Measurements from ENCODE around the gene MRPL14. TPM values are rescaled to one million over a fixed set of nuclear protein-coding genes. Genes with fewer than 3 reads are reported as not detected.

The MRPL14 gene
- total RNA-seq, 6 experiments from 2014 or later, result 50.9 to 64.2 (median 56.0) TPM

GRCh38 chr6:44113414-44113813 lies 13.8 kb downstream of the MRPL14 start:
- Mint-ChIP-seq H3K9me3 (no peaks in the 10 kb centered on the region), H3K27me3 (ENCODE audit: insufficient read depth) (no peaks in the 10 kb centered on the region), H3K4me3 (no peak overlapping the region), H3K27ac (no peak overlapping the region), H3K36me3 (ENCODE audit: low read depth) (peaks cover 39% of the 10 kb centered on the region), H3K4me1 (ENCODE audit: low read depth) (peaks cover 36% of the 10 kb centered on the region)
- DNase-seq, result no peak
- TF ChIP-seq CTCF (IDR thresholded peaks at IDR 0.05), result peak; percentile 53

- no peak overlapping the region for H3K4me3 Mint-ChIP-seq
- H3K9me3 Mint-ChIP-seq, result no peaks in the 10 kb centered on the region
- no peak overlapping the region for H3K27ac Mint-ChIP-seq
- no peak for TF ChIP-seq CTCF (IDR thresholded peaks at IDR 0.05)
- no peaks in the 10 kb centered on the region; the same call in 1 of the 2 replicates for H3K27me3 Mint-ChIP-seq (ENCODE audit: insufficient read depth)
- DNase-seq, result no peak
- peaks cover 22% of the 10 kb centered on the region for H3K4me1 Mint-ChIP-seq (ENCODE audit: low read depth)
- H3K36me3 Mint-ChIP-seq (ENCODE audit: low read depth), result peaks cover 37% of the 10 kb centered on the region
Measured at GRCh38 chr6:44111434-44112417, 15.5 kb downstream of the MRPL14 start.

GRCh38 chr6:44110966-44111365 lies 16.3 kb downstream of the MRPL14 start:
- no peaks in the 10 kb centered on the region for H3K9me3 Mint-ChIP-seq
- H3K36me3 Mint-ChIP-seq (ENCODE audit: low read depth), result peaks cover 43% of the 10 kb centered on the region
- peaks cover 22% of the 10 kb centered on the region for H3K4me1 Mint-ChIP-seq (ENCODE audit: low read depth)
- no peak overlapping the region for H3K4me3 Mint-ChIP-seq
- no peaks in the 10 kb centered on the region; the same call in 1 of the 2 replicates for H3K27me3 Mint-ChIP-seq (ENCODE audit: insufficient read depth)
- DNase-seq, result no peak
- no peak overlapping the region for H3K27ac Mint-ChIP-seq
- no peak for TF ChIP-seq CTCF (IDR thresholded peaks at IDR 0.05)

GRCh38 chr6:44110005-44110676 lies 17.1 kb downstream of the MRPL14 start:
- no peak for TF ChIP-seq CTCF (IDR thresholded peaks at IDR 0.05)
- peaks cover 39% of the 10 kb centered on the region for H3K36me3 Mint-ChIP-seq (ENCODE audit: low read depth)
- DNase-seq, result no peak
- no peaks in the 10 kb centered on the region; the same call in 1 of the 2 replicates for H3K27me3 Mint-ChIP-seq (ENCODE audit: insufficient read depth)
- H3K4me1 Mint-ChIP-seq (ENCODE audit: low read depth), result peaks cover 19% of the 10 kb centered on the region
- no peak overlapping the region for H3K4me3 Mint-ChIP-seq
- no peaks in the 10 kb centered on the region for H3K9me3 Mint-ChIP-seq
- 0 out of 2 replicates have a peak overlapping the region, but pooled peaks have one; percentile 27 for H3K27ac Mint-ChIP-seq

GRCh38 chr6:44109212-44109611 lies 18.0 kb downstream of the MRPL14 start:
- Mint-ChIP-seq H3K27ac (no peak overlapping the region), H3K36me3 (ENCODE audit: low read depth) (peaks cover 43% of the 10 kb centered on the region), H3K4me1 (ENCODE audit: low read depth) (peaks cover 21% of the 10 kb centered on the region), H3K9me3 (no peaks in the 10 kb centered on the region), H3K4me3 (no peak overlapping the region), H3K27me3 (ENCODE audit: insufficient read depth) (no peaks in the 10 kb centered on the region; the same call in 1 of the 2 replicates)
- TF ChIP-seq CTCF (IDR thresholded peaks at IDR 0.05), result no peak
- DNase-seq, result no peak

Data from HFFc6 (cell line).